Stimulated activated CD8-positive, alpha-beta memory T cell treated with anti-CD3 and anti-CD28 coated beads, Interleukin-4, amount 100 ng/mL, for 4 hours (primary cell): ENCODE results near the gene IGLON5.

ENCODE experiments used
- DNase-seq, 2 donors: peaks; one replicate each; pipeline ENCODE4 v3.0.0-alpha.2; 2020; ENCODE audit warnings: low read depth in 2 of 2, low spot score in 1 of 2

The IGLON5 gene

DNA sequence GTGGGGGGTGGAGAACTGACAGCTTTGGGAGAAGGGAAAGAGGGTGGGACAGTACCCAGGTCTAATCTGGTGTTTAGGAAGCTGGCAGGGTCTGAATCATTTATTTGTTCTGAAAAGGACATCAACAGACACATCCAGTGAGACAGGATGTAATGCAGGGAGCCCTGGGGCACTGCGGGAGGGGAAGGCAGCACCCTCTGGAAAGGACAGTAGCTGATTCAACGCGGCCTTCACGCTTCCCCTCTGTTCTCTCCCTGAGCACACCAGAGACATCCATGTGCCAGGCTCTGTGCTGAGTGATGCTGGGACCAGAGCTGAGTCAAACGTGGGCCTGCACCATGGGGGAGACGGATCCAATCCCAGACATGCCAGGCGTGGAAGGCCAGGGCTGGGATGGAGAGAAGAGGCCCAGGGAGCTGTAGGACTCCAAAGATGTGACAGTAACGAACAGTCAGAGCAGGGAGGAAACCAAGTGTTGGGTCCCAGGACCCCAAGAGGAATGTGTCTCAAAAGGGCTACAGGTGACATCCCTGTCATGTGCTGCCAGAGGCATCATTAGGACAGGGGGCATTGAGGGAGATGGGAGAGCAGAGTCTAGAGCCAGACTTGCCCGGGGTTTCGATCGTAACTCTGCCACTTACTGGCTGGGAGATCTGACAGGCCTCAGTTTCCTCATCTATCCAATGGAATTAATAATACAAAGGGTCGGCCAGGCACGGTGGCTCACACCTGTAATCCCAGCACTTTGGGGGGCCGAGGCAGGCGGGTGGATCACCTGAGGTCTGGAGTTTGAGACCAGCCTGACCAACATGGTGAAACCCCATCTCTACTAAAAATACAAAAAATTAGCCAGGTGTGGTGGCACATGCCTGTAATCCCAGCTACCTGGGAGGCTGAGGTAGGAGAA, 53.0 kb downstream of the IGLON5 start:
- DNase-seq = no peak

GRCh38 chr19:51365211-51365964, 53.9 kb downstream of the IGLON5 start:
- DNase-seq = no peak

DNA sequence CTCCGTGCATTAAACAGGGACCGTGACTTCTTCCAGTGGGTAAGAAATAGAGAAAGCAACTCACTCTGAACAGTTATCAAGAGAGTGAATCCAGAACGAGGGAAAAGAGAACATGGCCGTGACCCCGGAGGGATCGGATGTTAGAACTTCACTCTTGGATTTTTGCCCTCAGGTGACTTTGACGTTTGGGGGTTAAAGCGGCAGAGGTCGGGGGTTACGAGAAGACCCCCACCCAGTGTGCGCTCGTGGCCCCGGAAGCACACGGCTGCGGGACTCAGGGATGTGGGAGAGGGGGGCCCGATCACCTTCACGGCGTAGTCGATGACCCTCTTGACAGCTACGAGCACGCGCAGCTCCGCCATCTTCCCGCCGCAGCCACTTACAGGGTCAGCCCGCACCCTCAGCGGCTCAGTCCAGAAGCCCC, 54.5 kb downstream of the IGLON5 start, which contains the start of gene ETFB:
ETFB (minus strand) TSS at position 424 of the 424 bp plus-strand sequence; CDS start at position 362, 62 bp downstream.
- no peak for DNase-seq

- DNase-seq = peak; percentile 83 to 89
Observed at GRCh38 chr19:51366389-51367254, 55.2 kb downstream of the IGLON5 start.

- no peak for DNase-seq
Observed at GRCh38 chr19:51367255-51367564, 55.8 kb downstream of the IGLON5 start.

GRCh38 chr19:51367565-51368365, 56.3 kb downstream of the IGLON5 start:
- DNase-seq = peak; percentile 97 to 98

GRCh38 chr19:51368366-51369282, 57.2 kb downstream of the IGLON5 start, which contains the start of gene CLDND2:
TSS of gene CLDND2 (minus strand) at chr19:51369003. CDS start at chr19:51368577, 426 bp downstream.
- peak in 1 of 2 donors; percentile 46 for DNase-seq

GRCh38 chr19:51370230-51370629, 58.8 kb downstream of the IGLON5 start:
- no peak for DNase-seq

DNA sequence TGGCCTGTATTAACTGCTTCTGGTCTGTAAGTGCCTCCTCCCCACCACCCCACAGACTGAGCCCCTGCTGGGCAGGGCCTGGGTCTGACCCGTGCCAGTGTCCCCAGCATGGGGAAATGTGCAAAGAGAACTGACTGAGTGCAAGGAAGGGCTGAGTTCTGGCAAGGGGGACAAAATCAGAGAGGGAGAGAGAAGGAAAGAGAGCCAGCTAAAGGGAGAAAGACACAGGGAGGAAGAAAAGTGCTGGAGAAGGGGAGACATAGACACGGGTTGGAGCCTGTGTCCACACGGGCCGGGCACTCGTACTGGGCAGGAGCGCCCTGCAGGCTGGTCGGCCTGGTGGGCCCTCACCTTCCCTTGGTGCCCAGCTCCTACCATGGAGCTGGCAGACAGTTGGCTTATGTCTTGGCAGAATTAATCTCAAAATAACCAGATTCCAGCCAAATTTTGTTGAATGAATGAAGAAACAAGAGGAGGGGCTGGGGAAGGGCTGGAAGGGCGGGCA, 59.8 kb downstream of the IGLON5 start:
- no peak for DNase-seq

GRCh38 chr19:51372021-51372648, 60.7 kb downstream of the IGLON5 start:
- no peak for DNase-seq

- peak; percentile 74 to 87 for DNase-seq
Observed at GRCh38 chr19:51372649-51373504, 61.4 kb downstream of the IGLON5 start, which contains the start of gene NKG7. TSS of gene NKG7 (minus strand) at chr19:51372654. CDS start at chr19:51372535, 119 bp downstream.

DNA sequence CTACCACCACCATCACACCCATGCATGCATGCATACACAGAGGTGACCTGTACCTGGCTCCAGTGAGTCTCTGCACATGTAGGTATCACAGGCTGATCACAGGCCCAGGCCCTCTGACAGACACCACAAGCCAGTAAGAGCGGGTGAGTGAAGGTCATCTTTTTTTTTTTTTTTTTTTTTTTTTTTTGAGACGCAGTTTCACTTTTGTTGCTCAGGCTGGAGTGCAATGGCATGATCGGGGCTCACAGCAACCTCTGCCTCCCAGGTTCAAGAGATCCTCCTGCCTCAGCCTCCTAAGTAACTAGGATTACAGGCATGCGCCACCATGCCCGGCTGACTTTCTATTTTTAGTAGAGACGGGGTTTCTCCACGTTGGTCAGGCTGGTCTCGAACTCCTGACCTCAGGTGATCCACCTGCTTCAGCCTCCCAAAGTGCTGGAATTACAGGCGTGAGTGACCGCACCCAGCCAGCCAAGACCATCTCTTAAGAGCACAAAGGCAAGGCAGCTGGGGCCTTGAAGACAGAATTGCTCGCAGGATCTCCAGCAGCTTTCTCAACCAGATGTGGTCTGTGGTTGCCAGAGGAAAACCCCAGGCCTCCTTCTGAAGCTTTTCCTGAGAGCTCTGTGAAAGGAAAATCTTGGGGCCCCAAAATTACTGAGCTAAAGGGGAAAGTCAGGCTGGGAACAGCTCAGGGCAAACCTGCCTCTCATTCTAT, 64.2 kb downstream of the IGLON5 start:
- DNase-seq = peak in 1 of 2 donors; percentile 44

GRCh38 chr19:51377422-51377821, 66.0 kb downstream of the IGLON5 start:
- DNase-seq = no peak

DNA sequence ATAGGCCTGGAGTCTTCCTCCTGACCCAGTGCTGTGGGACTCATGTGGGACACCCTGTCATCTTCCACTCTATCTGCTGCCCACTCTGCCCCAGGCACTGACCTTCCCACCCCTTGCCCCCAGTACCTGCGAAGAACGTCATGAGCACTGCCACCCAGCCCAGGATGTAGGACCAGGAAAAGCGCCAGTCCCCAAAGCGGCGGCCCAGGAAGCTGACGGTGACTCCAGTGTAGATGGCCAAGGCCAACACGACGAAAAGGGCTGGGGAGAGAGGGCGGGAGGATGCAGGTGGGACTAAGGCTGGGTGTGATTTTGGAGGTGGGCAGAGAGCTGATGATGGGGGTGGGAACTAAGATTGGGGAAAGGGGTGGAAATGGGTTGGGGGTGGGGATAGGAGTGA, 68.9 kb downstream of the IGLON5 start:
- DNase-seq = no peak
